A549 (cell line): ENCODE data around the gene QSER1. TPM values are rescaled to one million over a fixed set of nuclear protein-coding genes. Genes with fewer than 3 reads are reported as not detected.
A peak's percentile ranks its signal among the peaks of the same experiment; 100 is the strongest.

ENCODE experiments used
- ATAC-seq, 2 experiments: fragments of 200-7000 bp in 1 of 2; fragments of >200 bp in 1 of 2; cut with Nextera tagmentation in 1 of 2; cut with Tn5 transposase in 1 of 2; 3 replicates each; pipeline versions ENCODE4 v1.8.0 to v1.9.1; 2018 to 2020; ENCODE audit warnings: mild to moderate bottlenecking in 1 of 2, moderate library complexity in 1 of 2
- CTCF ChIA-PET: fragments of 300-600 bp; sonication (Branson Sonifier 250); formaldehyde crosslinking; extraction: SDS; loops from one replicate; lab custom pipeline; 2021; ENCODE audit warnings: antibody characterized with exemption, inconsistent platforms; lab: Yijun Ruan, JAX
- POLR2A ChIA-PET: fragments of 350-600 bp; formaldehyde crosslinking; extraction: SDS; loops from one replicate; lab custom pipeline; 2021; ENCODE audit warnings: antibody characterized with exemption, inconsistent platforms; lab: Yijun Ruan, JAX
- DNase-seq, 2 experiments: peaks; one replicate each; pipeline versions ENCODE4 v3.0.0 to v3.0.0-alpha.2; 2011 to 2016; ENCODE audit warnings: low read depth in 1 of 2, low spot score in 1 of 2
- FAIRE-seq: peaks from 2 replicates; lab custom pipeline; 2011; peaks lifted over from hg19 to GRCh38; lab: Jason Lieb, UNC
- H3K27ac ChIP-seq, 2 experiments: fragments of >200 bp; sonication (Bioruptor Twin); formaldehyde crosslinking; 3 replicates each; pipeline ENCODE4 v1.5.1; 2016 to 2017
- H3K4me1 ChIP-seq: fragments of >200 bp; sonication (Bioruptor Twin); formaldehyde crosslinking; 3 replicates; pipeline ENCODE4 v1.6.1; 2016
- H3K4me2 ChIP-seq: fragments of >200 bp; sonication (Bioruptor Twin); formaldehyde crosslinking; 3 replicates; pipeline ENCODE4 v1.6.1; 2016
- H3K4me3 ChIP-seq: fragments of >200 bp; sonication (Bioruptor Twin); formaldehyde crosslinking; 3 replicates; pipeline ENCODE4 v1.5.1; 2016
- H3K9me3 ChIP-seq: fragments of >200 bp; sonication (Bioruptor Twin); formaldehyde crosslinking; 3 replicates; pipeline ENCODE4 v1.6.1; 2016
- CBX8 ChIP-seq: fragments of 200-600 bp; sonication (generic); IDR thresholded peaks from 2 replicates; pipeline ENCODE4 v1.6.1; 2016
- E2F6 ChIP-seq: IDR thresholded peaks from 2 replicates; pipeline ENCODE4 v1.6.1; 2012; ENCODE audit warnings: low read depth, borderline replicate concordance
- FOSB ChIP-seq: fragments of 250-450 bp; sonication (Bioruptor Pico); IDR thresholded peaks from 2 replicates; pipeline ENCODE4 v1.5.0; 2020; ENCODE audit warnings: mild to moderate bottlenecking, moderate library complexity
- HDAC2 ChIP-seq: fragments of 200-600 bp; sonication (generic); IDR thresholded peaks from 2 replicates; pipeline ENCODE4 v1.6.1; 2016
- HES2 ChIP-seq: fragments of >200 bp; sonication (Bioruptor Twin); formaldehyde crosslinking; IDR thresholded peaks from 2 replicates; pipeline ENCODE4 v1.6.1; 2016
- HOXB5 ChIP-seq: fragments of 250-450 bp; sonication (Bioruptor Pico); IDR thresholded peaks from 2 replicates; pipeline ENCODE4 v1.5.0; 2020; ENCODE audit warnings: mild to moderate bottlenecking, moderate library complexity
- KDM1A ChIP-seq: fragments of 200-600 bp; sonication (generic); IDR thresholded peaks from 2 replicates; pipeline ENCODE4 v1.6.1; 2016; ENCODE audit warnings: low read depth, mild to moderate bottlenecking
- NFE2L2 ChIP-seq: fragments of 150-350 bp; conservative IDR thresholded peaks from 2 replicates; pipeline ENCODE4 v1.6.1; 2014; ENCODE audit warnings: low read length
- NR3C1 ChIP-seq: fragments of >200 bp; sonication (Bioruptor Twin); formaldehyde crosslinking; IDR thresholded peaks from 3 replicates; pipeline ENCODE4 v1.6.1; 2017
- POLR2A ChIP-seq: IDR thresholded peaks from 2 replicates; pipeline ENCODE4 v1.6.1; 2012; ENCODE audit warnings: mild to moderate bottlenecking, low read length
- REST ChIP-seq: fragments of 200-600 bp; sonication (generic); IDR thresholded peaks from 2 replicates; pipeline ENCODE4 v1.6.1; 2016; ENCODE audit warnings: antibody characterized with exemption, mild to moderate bottlenecking, moderate library complexity
- RFX5 ChIP-seq: fragments of 450-650 bp; IDR thresholded peaks from 2 replicates; pipeline ENCODE4 v1.7.1; 2014; ENCODE audit warnings: antibody characterized with exemption, mild to moderate bottlenecking, moderate library complexity
- RNF2 ChIP-seq: fragments of 200-600 bp; sonication (generic); IDR thresholded peaks from 2 replicates; pipeline ENCODE4 v1.6.1; 2016; ENCODE audit warnings: low read depth, mild to moderate bottlenecking, antibody characterized with exemption, moderate library complexity, borderline replicate concordance
- ZC3H11A ChIP-seq: fragments of 450-650 bp; IDR thresholded peaks from 2 replicates; pipeline ENCODE4 v1.6.1; 2014; ENCODE audit warnings: antibody characterized with exemption, mild to moderate bottlenecking
- WGBS: methylation state at CpG from one replicate; pipeline ENCODE4 v1.1.6; 2017; ENCODE audit errors: missing lambda C conversion rate; 5-methylcytosine and 5-hydroxymethylcytosine counted together
- polyA plus RNA-seq, 4 experiments: library from polyadenylated mRNA; depleted of rRNA in 3 of 4; stranded (reverse); fragments of >200 nt; fragmentation: RNase III in 1 of 4; extraction: RNeasy Plus Mini Kit Qiagen cat#74134 plus additional on column Dnase treatment in 1 of 4; gene quantifications; 2 replicates in 3 of 4; 3 replicates in 1 of 4; pipeline ENCODE4 v1.2.3, GENCODE V29; 2011 to 2017

Gene QSER1
- polyA plus RNA-seq, 2 of the 4 experiments (the other 2 are of a cell fraction), result 13.2 to 27.2 TPM

GRCh38 chr11:33000181-33000580, 107.6 kb downstream of the QSER1 start:
- ChIA-PET POLR2A (interaction anchor here (0.6 to 1.4 kb wide), 2 partner anchors 11 to 16 kb away, joined by 4 read pairs; partner anchors contain the start of gene DEPDC7), CTCF (interaction anchor here (0.6 to 1.0 kb wide), 2 partner anchors 8 to 342 kb away, joined by 3 read pairs; no protein-coding TSS in a partner anchor)
- H3K27ac ChIP-seq, result 0 out of 6 replicates have a peak overlapping the region, but pooled peaks of 1 of the 2 experiments have one; percentile 8
- 0 out of 3 replicates have a peak, but pooled peaks cover 4% of the 10 kb centered on the region for H3K4me1 ChIP-seq
- H3K4me3 ChIP-seq, result no peak overlapping the region
- ATAC-seq (no peak), DNase-seq (no peak), FAIRE-seq (no peak)
- no peak overlapping the region; the same call in 2 of the 3 replicates for H3K4me2 ChIP-seq
- peaks cover 9% of the 10 kb centered on the region; the same call in 1 of the 3 replicates for H3K9me3 ChIP-seq
- TF ChIP-seq FOSB (CRISPR knock-in tag) (no peak), RNF2 (no peak), RFX5 (no peak), KDM1A (no peak), HOXB5 (CRISPR knock-in tag) (no peak), HDAC2 (no peak)

- no peak for TF ChIP-seq RNF2
- no peak for TF ChIP-seq NR3C1
- no peak for TF ChIP-seq E2F6
- no peak for TF ChIP-seq NFE2L2
- TF ChIP-seq HES2, result no peak
- TF ChIP-seq POLR2A, result no peak
- Histone ChIP-seq H3K27ac (no peak overlapping the region), H3K9me3 (peaks cover 6% of the 10 kb centered on the region; the same call in 1 of the 3 replicates), H3K4me2 (no peak overlapping the region), H3K4me3 (no peak overlapping the region), H3K4me1 (0 out of 3 replicates have a peak, but pooled peaks cover 4% of the 10 kb centered on the region)
- CTCF ChIA-PET, result interaction anchor here (0.7 to 1.0 kb wide), 3 partner anchors 9 to 208 kb away, joined by 3 read pairs; no protein-coding TSS in a partner anchor
- FAIRE-seq (no peak), ATAC-seq (no peak), DNase-seq (no peak)
- 89% methylated on average over 5 of the region's 6 CpGs for WGBS
- POLR2A ChIA-PET, result no interaction called here
Measured at GRCh38 chr11:33001281-33001680, 108.7 kb downstream of the QSER1 start.

- ChIA-PET POLR2A (no interaction called here), CTCF (interaction anchor here (0.7 to 1.2 kb wide), 3 partner anchors 9 to 209 kb away, joined by 3 read pairs; no protein-coding TSS in a partner anchor)
- TF ChIP-seq REST (no peak), CBX8 (no peak), ZC3H11A (no peak)
- H3K27ac ChIP-seq, result no peak overlapping the region
- peaks cover 6% of the 10 kb centered on the region; the same call in 1 of the 3 replicates for H3K9me3 ChIP-seq
- H3K4me1 ChIP-seq, result 0 out of 3 replicates have a peak, but pooled peaks cover 4% of the 10 kb centered on the region
- no peak for FAIRE-seq
- no peak overlapping the region for H3K4me2 ChIP-seq
- no peak for DNase-seq
- no peak for ATAC-seq
- WGBS, result 76% methylated on average over 8 of the region's 8 CpGs
- no peak overlapping the region for H3K4me3 ChIP-seq
Measured at GRCh38 chr11:33001751-33002542, 109.3 kb downstream of the QSER1 start.
